H1 (cell line): Measurements from ENCODE around the gene ENPP6.

Experiments used
- EZH2 ChIP-seq: fragments of 200-600 bp; sonication (generic); IDR thresholded peaks from 2 replicates; pipeline ENCODE4 v1.7.1; 2012; ENCODE audit warnings: low read depth, mild to moderate bottlenecking, moderate library complexity, low read length, inconsistent platforms; ENCODE audit not compliant: severe bottlenecking
- PHF8 ChIP-seq: fragments of 200-600 bp; sonication (generic); conservative IDR thresholded peaks from 2 replicates; pipeline ENCODE4 v1.7.1; 2012; ENCODE audit warnings: low read depth, mild to moderate bottlenecking, inconsistent platforms, low read length, moderate library complexity
- POLR2A ChIP-seq, 2 experiments: IDR thresholded peaks; 1 replicate in 1 of 2; 2 replicates in 1 of 2; pipeline ENCODE4 v1.6.1; 2011; ENCODE audit warnings: low read depth in 2 of 2, low read length in 2 of 2, mild to moderate bottlenecking in 2 of 2; ENCODE audit errors: control extremely low read depth in 1 of 2
- RAD21 ChIP-seq, 2 experiments: IDR thresholded peaks in 1 of 2; conservative IDR thresholded peaks in 1 of 2; 2 replicates each; pipeline ENCODE4 v1.6.1; 2011; ENCODE audit warnings: low read depth in 2 of 2, low read length in 2 of 2, improper control_type of control experiment in 1 of 2, inconsistent platforms in 1 of 2, mild to moderate bottlenecking in 1 of 2, moderate library complexity in 1 of 2
- RBBP5 ChIP-seq: IDR thresholded peaks from 2 replicates; pipeline ENCODE4 v1.7.1; 2012; ENCODE audit warnings: low read depth, mild to moderate bottlenecking, inconsistent platforms, low read length, moderate library complexity, borderline replicate concordance
- TF ChIP-seq, protein P1 (sequence below), 3 experiments: IDR thresholded peaks; 1 replicate in 2 of 3; 2 replicates in 1 of 3; pipeline versions ENCODE4 v1.5.1 to v1.6.1; 2011; ENCODE audit warnings: low read length in 3 of 3, mild to moderate bottlenecking in 3 of 3, inconsistent platforms in 2 of 3, low read depth in 1 of 3, moderate library complexity in 1 of 3; ENCODE audit not compliant: insufficient read depth in 1 of 3; ENCODE audit errors: control extremely low read depth in 1 of 3
- TF ChIP-seq, protein P2 (sequence below): IDR thresholded peaks from 2 replicates; pipeline ENCODE4 v1.6.1; 2012; ENCODE audit warnings: inconsistent platforms

DNA sequence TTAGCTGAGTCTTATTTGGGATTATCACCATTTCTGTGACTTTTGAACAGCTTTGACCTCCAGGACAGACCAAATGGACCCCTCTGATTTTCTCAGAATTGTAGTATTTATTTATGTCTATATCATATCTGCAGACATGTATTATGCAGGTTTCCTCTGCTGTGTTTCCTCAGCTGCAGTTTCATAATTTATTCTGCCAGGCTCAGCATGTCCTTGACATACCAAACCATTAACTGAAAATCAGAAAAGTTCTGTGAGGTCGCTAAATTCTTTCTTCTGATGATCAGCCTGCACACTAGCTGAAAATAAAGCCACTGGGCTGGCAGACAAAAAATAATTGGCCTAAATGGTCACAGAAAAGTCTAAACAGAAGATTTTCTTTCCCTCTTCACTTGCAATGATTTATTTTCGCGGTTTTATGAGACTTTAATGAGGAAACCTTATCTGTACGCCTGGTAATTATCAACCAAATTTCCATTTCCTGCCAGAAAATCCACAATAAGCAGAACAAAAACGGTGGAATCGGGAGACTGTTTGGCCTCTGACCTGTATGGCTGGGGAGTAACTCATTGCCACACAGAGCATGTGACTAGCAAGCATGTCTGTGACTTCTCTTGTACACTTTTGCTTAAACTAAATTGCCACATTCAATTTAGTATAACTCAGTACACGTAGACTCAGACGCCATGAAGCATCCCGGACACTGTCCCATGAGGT is 150.9 kb downstream of the ENPP6 start:
- TF ChIP-seq, protein P1, sequence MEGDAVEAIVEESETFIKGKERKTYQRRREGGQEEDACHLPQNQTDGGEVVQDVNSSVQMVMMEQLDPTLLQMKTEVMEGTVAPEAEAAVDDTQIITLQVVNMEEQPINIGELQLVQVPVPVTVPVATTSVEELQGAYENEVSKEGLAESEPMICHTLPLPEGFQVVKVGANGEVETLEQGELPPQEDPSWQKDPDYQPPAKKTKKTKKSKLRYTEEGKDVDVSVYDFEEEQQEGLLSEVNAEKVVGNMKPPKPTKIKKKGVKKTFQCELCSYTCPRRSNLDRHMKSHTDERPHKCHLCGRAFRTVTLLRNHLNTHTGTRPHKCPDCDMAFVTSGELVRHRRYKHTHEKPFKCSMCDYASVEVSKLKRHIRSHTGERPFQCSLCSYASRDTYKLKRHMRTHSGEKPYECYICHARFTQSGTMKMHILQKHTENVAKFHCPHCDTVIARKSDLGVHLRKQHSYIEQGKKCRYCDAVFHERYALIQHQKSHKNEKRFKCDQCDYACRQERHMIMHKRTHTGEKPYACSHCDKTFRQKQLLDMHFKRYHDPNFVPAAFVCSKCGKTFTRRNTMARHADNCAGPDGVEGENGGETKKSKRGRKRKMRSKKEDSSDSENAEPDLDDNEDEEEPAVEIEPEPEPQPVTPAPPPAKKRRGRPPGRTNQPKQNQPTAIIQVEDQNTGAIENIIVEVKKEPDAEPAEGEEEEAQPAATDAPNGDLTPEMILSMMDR (IDR thresholded peaks at IDR 0.05; ENCODE audit: control extremely low read depth in 1 of 3, insufficient read depth in 1 of 3, low read depth in 1 of 3, low read length in 3 of 3): no peak
- TF ChIP-seq EZH2 (no peak), RBBP5 (no peak), PHF8 (no peak), RAD21 (IDR thresholded peaks at IDR 0.05 in 1 of 2, conservative IDR thresholded peaks at IDR 0.05 in 1 of 2; ENCODE audit: low read depth in 2 of 2, low read length in 2 of 2) (no peak), POLR2A (IDR thresholded peaks at IDR 0.05; ENCODE audit: control extremely low read depth in 1 of 2, low read depth in 2 of 2, low read length in 2 of 2) (no peak)
- TF ChIP-seq, protein P2, sequence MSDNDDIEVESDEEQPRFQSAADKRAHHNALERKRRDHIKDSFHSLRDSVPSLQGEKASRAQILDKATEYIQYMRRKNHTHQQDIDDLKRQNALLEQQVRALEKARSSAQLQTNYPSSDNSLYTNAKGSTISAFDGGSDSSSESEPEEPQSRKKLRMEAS: no peak
